Stimulated activated naive CD4-positive, alpha-beta T cell treated with Interleukin-2 at 50 U/mL for 16 hours (primary cell): ENCODE data around the gene METRN.

Source experiments
- DNase-seq: peaks from one replicate; lab custom pipeline; 2025; lab: John Stamatoyannopoulos, UW

The METRN gene

GRCh38 chr16:709566-710499 is 5.1 kb upstream of the METRN start:
- DNase-seq: no peak

- no peak for DNase-seq
Observed at GRCh38 chr16:710500-711075, 4.3 kb upstream of the METRN start.

- no peak for DNase-seq
Observed at GRCh38 chr16:711084-711483, 3.8 kb upstream of the METRN start.

- peak; percentile 71 for DNase-seq
Observed at GRCh38 chr16:711548-712320, 3.2 kb upstream of the METRN start.

GRCh38 chr16:712740-713250 is 2.1 kb upstream of the METRN start:
- peak; percentile 43 for DNase-seq

- no peak for DNase-seq
Observed at GRCh38 chr16:714079-714478, 839 bp upstream of the METRN start.

- DNase-seq: no peak
Observed at GRCh38 chr16:715477-716199, 720 bp downstream of the METRN start.

- DNase-seq: no peak
Observed at GRCh38 chr16:716200-716568, 1.3 kb downstream of the METRN start.

GRCh38 chr16:716768-717325 is 1.9 kb downstream of the METRN start:
- DNase-seq: no peak

- DNase-seq: no peak
Observed at GRCh38 chr16:717450-718245, 2.7 kb downstream of the METRN start.

GRCh38 chr16:718389-718788 is 3.5 kb downstream of the METRN start:
- DNase-seq: no peak

GRCh38 chr16:718922-719321 is 4.0 kb downstream of the METRN start:
- DNase-seq: no peak

- DNase-seq: no peak
Observed at GRCh38 chr16:719815-720446, 5.0 kb downstream of the METRN start.

GRCh38 chr16:720447-720989 is 5.6 kb downstream of the METRN start:
- no peak for DNase-seq

GRCh38 chr16:720990-721764 is 6.3 kb downstream of the METRN start, which contains the start of gene ANTKMT:
Gene ANTKMT (plus strand): TSS chr16:721146. CDS start chr16:721275, 129 bp downstream.
- peak; percentile 69 for DNase-seq

GRCh38 chr16:721765-722540 is 7.0 kb downstream of the METRN start:
- DNase-seq: no peak

- no peak for DNase-seq
Observed at GRCh38 chr16:722835-723633, 8.1 kb downstream of the METRN start.
